Measurements from ENCODE around the gene RNF157. TPM values are rescaled to one million over a fixed set of nuclear protein-coding genes. Genes with fewer than 3 reads are reported as not detected.

The RNF157 gene
- total RNA-seq (2014; rRNA removed; shearing (Covaris generic)): 10.0 and 12.1 TPM in 2 replicates

GRCh38 chr17:76240461-76241203 lies at the start of gene RNF157:
RNF157 (minus strand) TSS chr17:76240493; CDS start chr17:76240240, 253 bp downstream.

GRCh38 chr17:76264755-76265623 lies 24.7 kb upstream of the RNF157 start, which contains the start of gene UBALD2:
UBALD2 (plus strand) TSS chr17:76265348; CDS start chr17:76265506, 158 bp downstream.

DNA sequence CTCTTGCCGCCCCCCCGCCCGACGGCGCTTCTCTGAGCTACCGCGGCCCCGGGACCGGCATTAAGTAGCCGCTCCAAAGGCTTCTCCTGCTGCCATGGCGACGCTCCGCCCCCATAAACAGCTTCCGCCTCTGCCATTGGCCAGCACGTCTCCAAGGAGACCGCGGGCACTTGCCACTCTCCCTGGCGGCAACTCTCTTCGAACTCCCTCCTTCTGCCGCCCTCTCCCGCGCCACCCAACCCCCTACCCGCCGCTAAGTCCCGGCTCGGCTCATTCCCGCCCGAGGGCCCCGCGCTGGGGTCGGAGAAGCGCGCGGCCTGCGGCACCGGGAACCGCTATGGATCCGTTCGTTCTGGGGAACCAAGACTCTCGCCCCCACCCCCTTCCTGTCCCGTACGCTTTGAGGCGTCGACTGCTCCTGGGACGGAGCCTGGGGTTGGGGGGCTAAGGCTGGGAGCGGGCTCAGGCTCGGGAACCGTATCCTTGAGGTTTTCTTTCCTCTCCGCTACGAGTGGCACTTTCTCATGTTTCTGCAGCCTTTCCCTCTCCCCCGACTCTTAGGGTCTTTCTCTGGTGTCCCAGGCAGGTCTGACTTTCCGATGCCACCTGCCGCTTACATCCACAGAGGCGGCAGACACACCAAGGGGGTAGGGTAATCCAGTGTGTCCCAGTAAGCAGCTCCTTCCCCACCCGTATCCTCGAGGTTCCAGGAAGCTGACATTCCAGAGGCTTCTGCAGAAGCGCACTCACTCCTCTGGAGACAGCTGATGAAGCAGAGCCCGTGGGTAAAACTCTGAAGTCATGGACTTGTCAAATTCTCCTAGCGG lies 98.9 kb downstream of the RNF157 start, which contains the start of gene FOXJ1:
TSS of gene FOXJ1 (minus strand) at position 34 of the 827 bp plus-strand sequence. CDS start 850 bp downstream, outside the sequence.

GRCh38 chr17:76103274-76104139 lies 136.8 kb downstream of the RNF157 start, which contains the start of gene EXOC7:
EXOC7 (minus strand) TSS chr17:76103787; CDS start chr17:76103692, 95 bp downstream.

Small RNAs within 50 kb of the gene (small RNA-seq; reads per million reads assigned to genes)
- gene ATP5MGP6 (not detected), gene MIR6868 (not detected)

Other genes starting within 250 kb of the RNF157 start
- 5.4 and 9.3 TPM in 2 replicates for gene CDK3, start 239.6 kb downstream of the RNF157 start, total RNA-seq (2014; rRNA removed; shearing (Covaris generic))
- 0.03 TPM in 1 of 2 replicates, not detected in the other for gene EVPL, start 213.2 kb downstream of the RNF157 start, total RNA-seq (2014; rRNA removed; shearing (Covaris generic))
- 23.8 and 30.2 TPM in 2 replicates for gene SRP68, start 168.0 kb downstream of the RNF157 start, total RNA-seq (2014; rRNA removed; shearing (Covaris generic))
- gene GALR2, start 165.7 kb downstream of the RNF157 start, total RNA-seq (2014; rRNA removed; shearing (Covaris generic)): 0.32 TPM in 1 of 2 replicates, not detected in the other
- 0.29 TPM in 1 of 2 replicates, not detected in the other for gene ZACN, start 161.3 kb downstream of the RNF157 start, total RNA-seq (2014; rRNA removed; shearing (Covaris generic))
- gene EXOC7, start 136.7 kb downstream of the RNF157 start, total RNA-seq (2014; rRNA removed; shearing (Covaris generic)): 65.9 and 70.1 TPM in 2 replicates
- gene FOXJ1, start 99.2 kb downstream of the RNF157 start, total RNA-seq (2014; rRNA removed; shearing (Covaris generic)): 0.19 TPM in 1 of 2 replicates, not detected in the other
- gene UBALD2, start 24.9 kb upstream of the RNF157 start, total RNA-seq (2014; rRNA removed; shearing (Covaris generic)): 76.0 and 76.5 TPM in 2 replicates
- gene QRICH2, start 67.8 kb upstream of the RNF157 start, total RNA-seq (2014; rRNA removed; shearing (Covaris generic)): 0.60 and 1.4 TPM in 2 replicates
- 27.3 and 29.1 TPM in 2 replicates for gene PRPSAP1, start 113.4 kb upstream of the RNF157 start, total RNA-seq (2014; rRNA removed; shearing (Covaris generic))
- gene SPHK1, start 144.1 kb upstream of the RNF157 start, total RNA-seq (2014; rRNA removed; shearing (Covaris generic)): 14.4 and 24.3 TPM in 2 replicates
- gene UBE2O, start 212.7 kb upstream of the RNF157 start, total RNA-seq (2014; rRNA removed; shearing (Covaris generic)): 26.1 TPM in 2 replicates
- not detected in 2 replicates for gene AANAT, start 227.1 kb upstream of the RNF157 start, total RNA-seq (2014; rRNA removed; shearing (Covaris generic))